Neural progenitor cell (in vitro differentiated cells): ENCODE data around the gene METTL17.

Source experiments
- EZH2 ChIP-seq: fragments of 200-600 bp; sonication (generic); IDR thresholded peaks from 2 replicates; pipeline ENCODE4 v1.6.1; 2017; ENCODE audit warnings: antibody characterized with exemption, mild to moderate bottlenecking, moderate library complexity
- EZH2phosphoT487 ChIP-seq: fragments of 200-600 bp; sonication (generic); IDR thresholded peaks from 2 replicates; pipeline ENCODE4 v1.6.1; 2017; ENCODE audit warnings: antibody characterized with exemption
- TF ChIP-seq, protein P1 (sequence below): fragments of 200-600 bp; sonication (generic); IDR thresholded peaks from 2 replicates; pipeline ENCODE4 v1.5.1; 2017; ENCODE audit warnings: antibody characterized with exemption, mild to moderate bottlenecking

DNA sequence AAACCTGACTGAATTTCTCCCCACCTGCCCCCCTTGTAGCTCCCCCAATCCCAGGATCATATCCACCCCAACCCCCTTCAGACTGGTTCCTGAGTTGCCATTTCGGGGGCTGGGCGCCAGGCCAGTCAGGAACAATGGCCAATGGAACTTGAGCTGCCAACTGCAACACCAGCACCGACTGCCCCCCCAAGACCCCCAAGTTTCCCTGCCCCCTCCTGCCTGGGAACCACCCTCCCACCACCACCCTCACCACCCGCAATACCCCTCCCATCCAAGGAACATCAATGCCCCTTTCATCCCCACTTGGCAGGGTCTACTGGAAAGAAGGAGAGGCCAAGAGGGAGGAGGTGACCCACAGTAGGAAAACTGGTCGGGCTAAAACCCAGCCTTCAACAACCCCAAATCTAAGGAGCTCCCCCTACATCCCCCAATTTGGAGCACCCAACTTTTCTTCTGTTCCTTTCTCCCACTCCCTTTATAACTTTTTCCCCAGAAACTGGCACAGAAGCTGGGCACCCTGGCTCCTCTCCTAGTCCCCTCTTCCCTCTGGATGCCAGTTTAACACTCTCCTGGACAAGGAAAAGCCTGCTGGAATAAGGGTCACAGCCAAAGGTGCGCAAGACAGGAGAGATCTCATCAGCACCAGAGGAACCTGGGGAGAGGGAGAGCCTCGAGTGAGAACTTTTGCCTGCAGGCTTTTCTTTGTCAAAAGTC is 36.7 kb downstream of the METTL17 start:
- TF ChIP-seq, protein P1, sequence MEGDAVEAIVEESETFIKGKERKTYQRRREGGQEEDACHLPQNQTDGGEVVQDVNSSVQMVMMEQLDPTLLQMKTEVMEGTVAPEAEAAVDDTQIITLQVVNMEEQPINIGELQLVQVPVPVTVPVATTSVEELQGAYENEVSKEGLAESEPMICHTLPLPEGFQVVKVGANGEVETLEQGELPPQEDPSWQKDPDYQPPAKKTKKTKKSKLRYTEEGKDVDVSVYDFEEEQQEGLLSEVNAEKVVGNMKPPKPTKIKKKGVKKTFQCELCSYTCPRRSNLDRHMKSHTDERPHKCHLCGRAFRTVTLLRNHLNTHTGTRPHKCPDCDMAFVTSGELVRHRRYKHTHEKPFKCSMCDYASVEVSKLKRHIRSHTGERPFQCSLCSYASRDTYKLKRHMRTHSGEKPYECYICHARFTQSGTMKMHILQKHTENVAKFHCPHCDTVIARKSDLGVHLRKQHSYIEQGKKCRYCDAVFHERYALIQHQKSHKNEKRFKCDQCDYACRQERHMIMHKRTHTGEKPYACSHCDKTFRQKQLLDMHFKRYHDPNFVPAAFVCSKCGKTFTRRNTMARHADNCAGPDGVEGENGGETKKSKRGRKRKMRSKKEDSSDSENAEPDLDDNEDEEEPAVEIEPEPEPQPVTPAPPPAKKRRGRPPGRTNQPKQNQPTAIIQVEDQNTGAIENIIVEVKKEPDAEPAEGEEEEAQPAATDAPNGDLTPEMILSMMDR, result no peak
- no peak for TF ChIP-seq EZH2
- no peak for TF ChIP-seq EZH2phosphoT487
